PC-9 (cell line): Measurements from ENCODE around the gene INO80C. TPM values are rescaled to one million over a fixed set of nuclear protein-coding genes. Genes with fewer than 3 reads are reported as not detected.

ENCODE experiments used
- BruUV-seq: library from RNA; stranded (reverse); fragments of 400-500 nt; replicated peaks from 2 replicates; lab custom pipeline; 2021; lab: Mats Ljungman, UMichigan
- CTCF ChIA-PET: fragments of 300-600 bp; sonication (Branson Sonifier 250); formaldehyde crosslinking; loops from one replicate; lab custom pipeline; 2022; ENCODE audit warnings: antibody characterized with exemption; lab: Charles Lee
- POLR2A ChIA-PET: fragments of 300-600 bp; sonication (Branson Sonifier 250); formaldehyde crosslinking; loops from one replicate; lab custom pipeline; 2022; ENCODE audit warnings: antibody characterized with exemption; ENCODE audit not compliant: unreplicated experiment; lab: Charles Lee
- DNase-seq, 2 experiments: peaks; one replicate each; pipeline versions ENCODE4 v3.0.0 to v3.0.0-alpha.2; 2015 to 2022; ENCODE audit warnings: mixed read lengths in 1 of 2
- H2AFZ ChIP-seq: fragments of 200-600 bp; sonication (generic); 2 replicates; pipeline ENCODE4 v1.8.1; 2017; ENCODE audit warnings: antibody characterized with exemption
- H3F3A ChIP-seq: fragments of 200-600 bp; sonication (generic); 2 replicates; pipeline ENCODE4 v1.8.1; 2017; ENCODE audit warnings: antibody characterized with exemption, mild to moderate bottlenecking, low read depth; ENCODE audit not compliant: insufficient read depth
- H3K27ac ChIP-seq: fragments of 200-600 bp; sonication (generic); 2 replicates; pipeline ENCODE4 v1.6.1; 2016; ENCODE audit warnings: mixed run types
- H3K27me3 ChIP-seq: fragments of 200-600 bp; sonication (generic); 2 replicates; pipeline ENCODE4 v1.6.1; 2016; ENCODE audit warnings: low read depth, mixed run types; ENCODE audit not compliant: insufficient read depth
- H3K36me3 ChIP-seq: fragments of 200-600 bp; sonication (generic); 2 replicates; pipeline ENCODE4 v1.6.1; 2016; ENCODE audit warnings: low read depth, mixed run types
- H3K4me1 ChIP-seq: fragments of 200-600 bp; sonication (generic); replicated peaks from 2 replicates; pipeline ENCODE4 v1.6.1; 2016; ENCODE audit warnings: mixed run types; ENCODE audit not compliant: insufficient read depth
- H3K4me2 ChIP-seq: fragments of 200-600 bp; sonication (generic); 2 replicates; pipeline ENCODE4 v1.6.1; 2017; ENCODE audit warnings: mixed run types
- H3K4me3 ChIP-seq: fragments of 200-600 bp; sonication (generic); 2 replicates; pipeline ENCODE4 v1.6.1; 2016; ENCODE audit warnings: mixed run types
- H3K79me2 ChIP-seq: fragments of 200-600 bp; sonication (generic); 2 replicates; pipeline ENCODE4 v1.6.1; 2017; ENCODE audit warnings: low read depth, mixed run types
- H3K9me2 ChIP-seq: fragments of 200-600 bp; sonication (generic); 2 replicates; pipeline ENCODE4 v1.8.1; 2017; ENCODE audit warnings: mild to moderate bottlenecking; ENCODE audit not compliant: insufficient read depth
- H3K9me3 ChIP-seq: fragments of 200-600 bp; sonication (generic); 2 replicates; pipeline ENCODE4 v1.8.1; 2016; ENCODE audit warnings: low read depth; ENCODE audit not compliant: insufficient read depth
- H4K20me1 ChIP-seq: fragments of 200-600 bp; sonication (generic); 2 replicates; pipeline ENCODE4 v1.8.1; 2017; ENCODE audit not compliant: insufficient read depth
- EZH2 ChIP-seq: fragments of 200-600 bp; sonication (generic); IDR thresholded peaks from 2 replicates; pipeline ENCODE4 v1.8.0; 2017; ENCODE audit warnings: antibody characterized with exemption, low read depth
- intact Hi-C: fragments of 100-400 bp; cut with micrococcal nuclease; formaldehyde crosslinking; loops from one replicate; pipeline ENCODE4 v1.10.0; 2022; ENCODE audit not compliant: unreplicated experiment
- total RNA-seq: library from RNA; stranded (reverse); gene quantifications from 2 replicates; pipeline ENCODE4 v1.2.3, GENCODE V29; 2021
- TF ChIP-seq, protein P1 (sequence below): fragments of 200-600 bp; sonication (generic); conservative IDR thresholded peaks from 2 replicates; pipeline ENCODE4 v1.6.1; 2017; ENCODE audit warnings: mixed run types, antibody characterized with exemption, mild to moderate bottlenecking, moderate library complexity

Gene INO80C
- total RNA-seq, 1 experiment from 2014 or later = 29.5 TPM

DNA sequence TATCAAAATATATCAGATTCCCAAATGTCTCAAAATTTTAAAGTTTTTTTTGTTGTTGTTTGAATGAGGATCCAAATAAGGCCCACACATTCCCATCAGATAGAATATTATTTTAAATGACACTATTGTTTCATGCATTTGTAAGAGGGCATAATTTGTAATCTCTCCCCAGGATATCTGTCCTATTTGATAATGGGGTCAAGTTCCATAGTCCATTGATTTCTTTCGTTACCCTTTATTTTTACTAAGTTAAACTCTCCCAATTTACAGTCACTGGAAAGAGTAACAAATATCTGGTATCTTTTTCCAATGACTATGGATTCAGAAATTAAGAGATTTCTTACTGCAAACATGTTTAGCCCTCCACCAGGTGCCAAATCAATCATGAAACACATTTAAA is 32.4 kb downstream of the INO80C start:
- H3K79me2 ChIP-seq = no peaks in the 10 kb centered on the region
- POLR2A ChIA-PET = no interaction called here
- peaks cover 7% of the 10 kb centered on the region; the same call in 1 of the 2 replicates for H3F3A ChIP-seq
- no peak overlapping the region for H3K27ac ChIP-seq
- no peak overlapping the region for H3K4me2 ChIP-seq
- no peak for DNase-seq
- H3K4me3 ChIP-seq = no peak overlapping the region
- no peaks in the 10 kb centered on the region for H3K27me3 ChIP-seq
- H4K20me1 ChIP-seq = no peaks in the 10 kb centered on the region
- peaks cover 32% of the 10 kb centered on the region for H3K4me1 ChIP-seq
- no TSS peak for BruUV-seq
- no peaks in the 10 kb centered on the region for H3K9me2 ChIP-seq
- no peaks in the 10 kb centered on the region for H3K9me3 ChIP-seq
- TF ChIP-seq EZH2 = no peak
- TF ChIP-seq, protein P1, sequence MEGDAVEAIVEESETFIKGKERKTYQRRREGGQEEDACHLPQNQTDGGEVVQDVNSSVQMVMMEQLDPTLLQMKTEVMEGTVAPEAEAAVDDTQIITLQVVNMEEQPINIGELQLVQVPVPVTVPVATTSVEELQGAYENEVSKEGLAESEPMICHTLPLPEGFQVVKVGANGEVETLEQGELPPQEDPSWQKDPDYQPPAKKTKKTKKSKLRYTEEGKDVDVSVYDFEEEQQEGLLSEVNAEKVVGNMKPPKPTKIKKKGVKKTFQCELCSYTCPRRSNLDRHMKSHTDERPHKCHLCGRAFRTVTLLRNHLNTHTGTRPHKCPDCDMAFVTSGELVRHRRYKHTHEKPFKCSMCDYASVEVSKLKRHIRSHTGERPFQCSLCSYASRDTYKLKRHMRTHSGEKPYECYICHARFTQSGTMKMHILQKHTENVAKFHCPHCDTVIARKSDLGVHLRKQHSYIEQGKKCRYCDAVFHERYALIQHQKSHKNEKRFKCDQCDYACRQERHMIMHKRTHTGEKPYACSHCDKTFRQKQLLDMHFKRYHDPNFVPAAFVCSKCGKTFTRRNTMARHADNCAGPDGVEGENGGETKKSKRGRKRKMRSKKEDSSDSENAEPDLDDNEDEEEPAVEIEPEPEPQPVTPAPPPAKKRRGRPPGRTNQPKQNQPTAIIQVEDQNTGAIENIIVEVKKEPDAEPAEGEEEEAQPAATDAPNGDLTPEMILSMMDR = no peak
- intact Hi-C loops = no loop called here
- CTCF ChIA-PET = no interaction called here
- no peaks in the 10 kb centered on the region for H3K36me3 ChIP-seq
- H2AFZ ChIP-seq = no peak overlapping the region

DNA sequence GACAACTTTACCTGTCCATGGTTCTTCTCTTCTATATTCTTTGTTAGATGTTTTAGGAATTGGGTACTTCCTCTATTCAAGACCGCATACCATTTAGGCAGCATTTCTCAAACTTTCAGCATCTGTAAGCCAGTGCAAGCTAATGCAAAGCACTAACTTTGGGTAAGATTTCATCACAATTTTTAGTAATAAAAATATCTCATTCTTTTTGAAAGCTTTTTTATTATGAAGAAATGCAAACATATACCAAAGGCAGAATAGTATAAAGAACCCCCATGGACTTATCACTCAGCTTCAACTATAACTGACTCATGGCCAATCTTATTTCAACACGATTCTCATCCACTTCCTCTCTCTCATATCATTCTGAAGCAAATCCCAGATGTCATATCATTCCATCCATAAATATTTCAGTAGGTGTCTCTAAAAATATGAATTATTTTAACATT is 32.9 kb downstream of the INO80C start:
- no peak overlapping the region for H3K4me3 ChIP-seq
- no peaks in the 10 kb centered on the region for H3K9me2 ChIP-seq
- no peak for DNase-seq
- ChIA-PET POLR2A (no interaction called here), CTCF (no interaction called here)
- H3K27ac ChIP-seq = no peak overlapping the region
- H3K4me2 ChIP-seq = no peak overlapping the region
- H3K36me3 ChIP-seq = no peaks in the 10 kb centered on the region
- TF ChIP-seq EZH2 = no peak
- TF ChIP-seq, protein P1 = no peak
- H3K9me3 ChIP-seq = no peaks in the 10 kb centered on the region
- H2AFZ ChIP-seq = no peak overlapping the region
- intact Hi-C loops = no loop called here
- no peaks in the 10 kb centered on the region for H3K79me2 ChIP-seq
- no peaks in the 10 kb centered on the region for H3K27me3 ChIP-seq
- peaks cover 12% of the 10 kb centered on the region; the same call in 1 of the 2 replicates for H3F3A ChIP-seq
- peaks cover 37% of the 10 kb centered on the region for H3K4me1 ChIP-seq
- BruUV-seq = no TSS peak
- no peaks in the 10 kb centered on the region for H4K20me1 ChIP-seq

DNA sequence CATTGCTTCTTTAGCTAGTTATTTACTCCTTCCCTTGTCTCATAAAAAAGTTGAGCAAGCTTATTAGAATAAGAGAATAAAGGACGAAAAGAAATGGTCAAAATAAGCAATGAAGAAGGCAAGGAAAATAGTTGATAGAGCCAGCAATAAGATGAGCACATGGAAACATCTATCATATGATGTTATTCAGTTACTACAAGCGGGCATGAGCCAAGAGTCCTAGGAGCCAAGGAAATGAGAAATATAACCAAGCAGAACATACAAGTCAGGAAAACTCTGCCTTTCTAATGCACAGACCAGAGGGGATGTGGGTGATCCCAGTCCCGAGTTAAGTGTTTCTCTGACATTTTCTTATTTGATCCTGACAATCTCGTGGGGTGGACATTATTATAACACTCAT is 33.9 kb downstream of the INO80C start:
- POLR2A ChIA-PET = no interaction called here
- no peaks in the 10 kb centered on the region for H4K20me1 ChIP-seq
- H3K27ac ChIP-seq = no peak overlapping the region
- H2AFZ ChIP-seq = no peak overlapping the region
- H3K4me3 ChIP-seq = no peak overlapping the region
- intact Hi-C loops = no loop called here
- no peaks in the 10 kb centered on the region for H3K36me3 ChIP-seq
- CTCF ChIA-PET = no interaction called here
- TF ChIP-seq EZH2 = no peak
- TF ChIP-seq, protein P1 = no peak
- no peak overlapping the region for H3K4me2 ChIP-seq
- no peaks in the 10 kb centered on the region for H3K79me2 ChIP-seq
- no TSS peak for BruUV-seq
- H3K9me3 ChIP-seq = no peaks in the 10 kb centered on the region
- DNase-seq = no peak
- H3K27me3 ChIP-seq = no peaks in the 10 kb centered on the region
- H3F3A ChIP-seq = peaks cover 21% of the 10 kb centered on the region; the same call in 1 of the 2 replicates
- H3K9me2 ChIP-seq = no peaks in the 10 kb centered on the region
- H3K4me1 ChIP-seq = peaks cover 47% of the 10 kb centered on the region
